NB4 (cell line): ENCODE results near the gene UBR7.
"Not testable (repeated sequence)": the region's sequence is repeated elsewhere in the genome, so short reads cannot be mapped to it uniquely, and the experiment has no call there.

Experiments
- DNase-seq: peaks from one replicate; pipeline ENCODE4 v3.0.0; 2010; ENCODE audit warnings: low read depth
- H3K4me3 ChIP-seq: one replicate; pipeline ENCODE4 v1.5.1; 2011; ENCODE audit warnings: mild to moderate bottlenecking, low read depth, low read length, moderate library complexity
- CTCF ChIP-seq: IDR thresholded peaks from one replicate; pipeline ENCODE4 v1.5.1; 2012; ENCODE audit warnings: low read depth, low read length
- MAX ChIP-seq: IDR thresholded peaks from 2 replicates; pipeline ENCODE4 v1.6.1; 2011; ENCODE audit warnings: low read depth, low read length
- MYC ChIP-seq: IDR thresholded peaks from 2 replicates; pipeline ENCODE4 v1.6.1; 2011; ENCODE audit warnings: low read depth, low read length
- POLR2A ChIP-seq: IDR thresholded peaks from 2 replicates; pipeline ENCODE4 v1.6.1; 2011; ENCODE audit warnings: mild to moderate bottlenecking; ENCODE audit not compliant: insufficient read length; ENCODE audit errors: extremely low read depth

UBR7 gene

GRCh38 chr14:93231129-93231979, 24.3 kb downstream of the UBR7 start:
- no peak for TF ChIP-seq POLR2A
- TF ChIP-seq MYC = no peak
- no peak for TF ChIP-seq CTCF
- no peak for TF ChIP-seq MAX
- no peak overlapping the region for H3K4me3 ChIP-seq
- DNase-seq = no peak

DNA sequence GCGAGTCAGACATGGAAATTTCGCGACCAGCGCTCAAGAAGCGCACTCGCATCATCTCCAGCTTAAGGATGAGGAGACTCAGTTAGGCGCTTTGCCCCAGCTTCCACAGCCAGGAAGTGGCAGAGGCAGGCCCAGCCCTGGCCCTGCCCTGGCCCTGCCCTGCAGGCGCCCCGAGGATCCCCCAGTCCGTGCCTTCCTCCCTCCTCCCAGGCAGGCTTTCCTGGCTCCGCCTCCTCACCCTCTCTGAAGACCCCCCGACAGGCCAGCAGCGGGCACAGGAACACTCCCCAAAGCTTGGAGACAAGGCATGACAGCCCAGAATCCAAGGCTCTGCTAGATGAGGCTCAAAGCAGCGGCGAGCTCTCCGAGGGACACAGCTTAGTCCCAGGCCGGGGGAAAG, 25.1 kb downstream of the UBR7 start:
- DNase-seq = no peak
- TF ChIP-seq CTCF = no peak
- no peak overlapping the region for H3K4me3 ChIP-seq

GRCh38 chr14:93233078-93233477, 26.0 kb downstream of the UBR7 start:
- DNase-seq = not testable (repeated sequence)

GRCh38 chr14:93234798-93235197, 27.7 kb downstream of the UBR7 start:
- no peak overlapping the region for H3K4me3 ChIP-seq
- TF ChIP-seq MYC (no peak), MAX (no peak), CTCF (no peak), POLR2A (no peak)
- no peak for DNase-seq

More at GRCh38 chr14:93233078-93233477, 26.0 kb downstream of the UBR7 start:
- not testable (repeated sequence) for H3K4me3 ChIP-seq

DNA sequence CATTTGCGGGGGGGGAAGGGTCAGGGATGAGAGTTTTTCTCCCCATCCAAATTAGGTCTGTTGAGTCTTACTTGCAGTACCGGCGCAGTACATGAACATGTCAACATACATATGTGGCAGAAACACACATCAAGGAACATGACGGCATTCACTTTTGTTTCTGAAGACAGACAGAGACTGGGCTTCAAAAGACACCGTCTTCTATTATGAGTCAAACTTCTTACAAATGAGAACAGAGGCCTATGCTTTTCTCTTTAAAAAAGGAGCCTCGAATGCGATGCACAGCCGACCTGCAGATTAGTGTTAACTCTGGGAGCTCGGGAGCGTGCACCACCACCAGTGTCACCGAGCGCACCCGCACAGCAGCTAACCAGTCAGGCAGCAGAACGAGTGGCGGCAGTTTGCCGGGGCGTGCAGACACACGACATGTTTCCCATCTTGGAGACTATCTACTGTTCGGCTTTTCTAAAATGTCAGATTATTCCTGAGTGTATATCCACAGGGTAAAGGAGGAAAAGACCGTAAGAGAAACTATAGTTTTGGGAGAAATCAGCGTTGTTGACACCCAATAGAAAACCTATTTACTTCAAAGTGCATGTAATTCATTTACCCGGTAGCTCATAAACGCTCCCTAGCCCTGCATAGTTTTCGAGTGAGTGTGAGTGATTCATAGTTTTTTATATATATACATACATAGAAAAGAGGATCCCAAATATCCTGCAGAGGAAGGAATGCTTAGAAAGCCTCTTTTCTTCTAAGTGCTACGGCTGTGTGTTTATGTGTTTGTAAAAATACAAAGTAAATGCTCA, 33.0 kb downstream of the UBR7 start:
- no peak for TF ChIP-seq MYC
- TF ChIP-seq POLR2A = no peak
- TF ChIP-seq CTCF = no peak
- TF ChIP-seq MAX = no peak

GRCh38 chr14:93240678-93241000, 33.6 kb downstream of the UBR7 start:
- no peak for DNase-seq
- no peak overlapping the region for H3K4me3 ChIP-seq

More for the DNA sequence above, 33.0 kb downstream of the UBR7 start:
- DNase-seq = no peak
- H3K4me3 ChIP-seq = no peak overlapping the region

More at GRCh38 chr14:93240678-93241000, 33.6 kb downstream of the UBR7 start:
- no peak for TF ChIP-seq MYC
- no peak for TF ChIP-seq MAX
- TF ChIP-seq POLR2A = no peak
- TF ChIP-seq CTCF = no peak
